Measurements from ENCODE around the gene FAM20C. TPM values are rescaled to one million over a fixed set of nuclear protein-coding genes. Genes with fewer than 3 reads are reported as not detected.

Gene FAM20C
- total RNA-seq, 2 experiments from 2014 or later, result 1.3 to 1.7 TPM

GRCh38 chr7:236967-237366 lies 44.6 kb downstream of the FAM20C start:
- H3K4me1 ChIP-seq (ENCODE audit: insufficient read depth, low read length), result no peaks in the 10 kb centered on the region
- H3K27me3 ChIP-seq (ENCODE audit: control insufficient read depth in 1 of 2, insufficient read depth in 2 of 2, low read length in 2 of 2), result no peaks in the 10 kb centered on the region
- no peaks in the 10 kb centered on the region for H3K9me3 Mint-ChIP-seq
- H3K36me3 ChIP-seq (ENCODE audit: insufficient read depth, low read length), result no peaks in the 10 kb centered on the region
- ATAC-seq (ENCODE audit: poor library complexity) (no peak), DNase-seq (no peak)
- no peaks in the 10 kb centered on the region for H3K4me1 Mint-ChIP-seq (ENCODE audit: low read depth)
- H3K4me3 ChIP-seq (ENCODE audit: low read length), result no peak overlapping the region
- H3K27ac Mint-ChIP-seq, result no peak overlapping the region
- peaks cover 0 to 23% of the 10 kb centered on the region in 2 experiments for H3K9me3 ChIP-seq (ENCODE audit: control insufficient read depth in 1 of 2, insufficient read depth in 1 of 2, low read length in 2 of 2)
- TF ChIP-seq, protein P1, sequence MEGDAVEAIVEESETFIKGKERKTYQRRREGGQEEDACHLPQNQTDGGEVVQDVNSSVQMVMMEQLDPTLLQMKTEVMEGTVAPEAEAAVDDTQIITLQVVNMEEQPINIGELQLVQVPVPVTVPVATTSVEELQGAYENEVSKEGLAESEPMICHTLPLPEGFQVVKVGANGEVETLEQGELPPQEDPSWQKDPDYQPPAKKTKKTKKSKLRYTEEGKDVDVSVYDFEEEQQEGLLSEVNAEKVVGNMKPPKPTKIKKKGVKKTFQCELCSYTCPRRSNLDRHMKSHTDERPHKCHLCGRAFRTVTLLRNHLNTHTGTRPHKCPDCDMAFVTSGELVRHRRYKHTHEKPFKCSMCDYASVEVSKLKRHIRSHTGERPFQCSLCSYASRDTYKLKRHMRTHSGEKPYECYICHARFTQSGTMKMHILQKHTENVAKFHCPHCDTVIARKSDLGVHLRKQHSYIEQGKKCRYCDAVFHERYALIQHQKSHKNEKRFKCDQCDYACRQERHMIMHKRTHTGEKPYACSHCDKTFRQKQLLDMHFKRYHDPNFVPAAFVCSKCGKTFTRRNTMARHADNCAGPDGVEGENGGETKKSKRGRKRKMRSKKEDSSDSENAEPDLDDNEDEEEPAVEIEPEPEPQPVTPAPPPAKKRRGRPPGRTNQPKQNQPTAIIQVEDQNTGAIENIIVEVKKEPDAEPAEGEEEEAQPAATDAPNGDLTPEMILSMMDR (IDR thresholded peaks at IDR 0.05), result no peak
- H3K36me3 Mint-ChIP-seq (ENCODE audit: low read depth), result no peaks in the 10 kb centered on the region
- ChIA-PET POLR2A (no interaction called here), CTCF (no interaction called here)
- no peaks in the 10 kb centered on the region for H3K27me3 Mint-ChIP-seq
- H3K27ac ChIP-seq (ENCODE audit: low read depth in 1 of 2, low read length in 2 of 2), result no peak overlapping the region
- intact Hi-C loops (cut with DNase I, micrococcal nuclease), result no loop called here
- H3K4me3 Mint-ChIP-seq, result no peak overlapping the region

DNA sequence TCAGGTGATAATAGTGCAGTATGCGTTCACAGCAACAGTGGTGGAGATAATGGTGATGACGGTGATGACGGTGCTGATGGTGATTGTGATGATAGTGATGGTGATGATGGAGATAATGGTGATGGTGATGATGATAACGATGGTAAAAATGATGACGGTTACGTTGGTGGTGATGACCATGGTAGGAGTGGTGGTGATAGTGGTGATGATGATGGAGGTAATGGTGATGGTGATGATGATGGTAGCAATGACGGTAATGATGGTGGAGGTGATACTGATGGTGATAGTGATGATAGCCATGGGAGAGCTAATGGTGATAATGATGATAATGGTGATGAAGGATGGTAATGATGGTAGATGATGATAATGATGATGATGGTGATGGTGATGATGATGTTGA lies 45.0 kb downstream of the FAM20C start:
- peaks cover 0 to 23% of the 10 kb centered on the region in 2 experiments for H3K9me3 ChIP-seq (ENCODE audit: control insufficient read depth in 1 of 2, insufficient read depth in 1 of 2, low read length in 2 of 2)
- no peaks in the 10 kb centered on the region for H3K36me3 ChIP-seq (ENCODE audit: insufficient read depth, low read length)
- no peaks in the 10 kb centered on the region for H3K27me3 Mint-ChIP-seq
- H3K4me1 Mint-ChIP-seq (ENCODE audit: low read depth), result no peaks in the 10 kb centered on the region
- no peak overlapping the region for H3K4me3 ChIP-seq (ENCODE audit: low read length)
- no peaks in the 10 kb centered on the region for H3K9me3 Mint-ChIP-seq
- no peaks in the 10 kb centered on the region for H3K27me3 ChIP-seq (ENCODE audit: control insufficient read depth in 1 of 2, insufficient read depth in 2 of 2, low read length in 2 of 2)
- TF ChIP-seq, protein P1 (IDR thresholded peaks at IDR 0.05), result no peak
- no peaks in the 10 kb centered on the region for H3K36me3 Mint-ChIP-seq (ENCODE audit: low read depth)
- ChIA-PET POLR2A (no interaction called here), CTCF (no interaction called here)
- no peak for ATAC-seq (ENCODE audit: poor library complexity)
- no peak overlapping the region for H3K4me3 Mint-ChIP-seq
- no peak overlapping the region for H3K27ac Mint-ChIP-seq
- H3K4me1 ChIP-seq (ENCODE audit: insufficient read depth, low read length), result no peaks in the 10 kb centered on the region
- no peak for DNase-seq
- intact Hi-C loops (cut with DNase I, micrococcal nuclease), result no loop called here
- H3K27ac ChIP-seq (ENCODE audit: low read depth in 1 of 2, low read length in 2 of 2), result no peak overlapping the region

DNA sequence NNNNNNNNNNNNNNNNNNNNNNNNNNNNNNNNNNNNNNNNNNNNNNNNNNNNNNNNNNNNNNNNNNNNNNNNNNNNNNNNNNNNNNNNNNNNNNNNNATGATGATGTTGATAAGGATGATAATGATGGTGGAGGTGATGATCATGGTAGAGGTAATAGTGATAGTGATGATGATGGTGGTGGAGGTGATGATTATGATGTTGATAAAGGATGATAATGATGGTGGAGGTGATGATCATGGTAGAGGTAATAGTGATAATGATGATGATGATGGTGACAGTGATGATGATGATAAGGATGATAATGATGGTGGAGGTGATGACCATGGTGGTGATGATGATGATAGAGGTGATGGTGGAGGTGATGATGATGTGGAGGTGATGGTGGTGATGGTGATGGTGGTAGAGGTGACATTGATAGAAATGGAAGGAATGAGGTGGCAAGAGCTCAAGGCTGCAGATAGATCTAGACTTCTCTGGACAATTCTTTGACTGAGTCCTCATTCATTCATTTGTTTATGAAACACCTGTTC lies 47.8 kb downstream of the FAM20C start:
- TF ChIP-seq, protein P1 (IDR thresholded peaks at IDR 0.05), result no peak
- no peaks in the 10 kb centered on the region for H3K9me3 Mint-ChIP-seq
- no peak for ATAC-seq (ENCODE audit: poor library complexity)
- peaks cover 0 to 23% of the 10 kb centered on the region in 2 experiments for H3K9me3 ChIP-seq (ENCODE audit: control insufficient read depth in 1 of 2, insufficient read depth in 1 of 2, low read length in 2 of 2)
- H3K27me3 Mint-ChIP-seq, result no peaks in the 10 kb centered on the region
- CTCF ChIA-PET, result no interaction called here
- no peak overlapping the region for H3K27ac ChIP-seq (ENCODE audit: low read depth in 1 of 2, low read length in 2 of 2)
- no peaks in the 10 kb centered on the region for H3K4me1 ChIP-seq (ENCODE audit: insufficient read depth, low read length)
- DNase-seq, result no peak
- no peak overlapping the region for H3K4me3 Mint-ChIP-seq
- no peaks in the 10 kb centered on the region for H3K36me3 ChIP-seq (ENCODE audit: insufficient read depth, low read length)
- intact Hi-C loops (cut with DNase I, micrococcal nuclease), result no loop called here
- POLR2A ChIA-PET, result no interaction called here
- H3K36me3 Mint-ChIP-seq (ENCODE audit: low read depth), result no peaks in the 10 kb centered on the region
- H3K27me3 ChIP-seq (ENCODE audit: control insufficient read depth in 1 of 2, insufficient read depth in 2 of 2, low read length in 2 of 2), result no peaks in the 10 kb centered on the region
- no peak overlapping the region for H3K4me3 ChIP-seq (ENCODE audit: low read length)
- H3K4me1 Mint-ChIP-seq (ENCODE audit: low read depth), result no peaks in the 10 kb centered on the region
- no peak overlapping the region for H3K27ac Mint-ChIP-seq

All from CD4-positive, alpha-beta T cell (primary cell).